GM23338 (cell line): Measurements from ENCODE around the gene CCDC27. TPM values are rescaled to one million over a fixed set of nuclear protein-coding genes. Genes with fewer than 3 reads are reported as not detected.

Experiments
- ATAC-seq: fragments of 200-7000 bp; cut with Tn5 transposase; 3 replicates; pipeline ENCODE4 v1.9.1; 2020
- DNase-seq: peaks from one replicate; pipeline ENCODE4 v3.0.0-alpha.2; 2015; ENCODE audit warnings: low spot score
- H2AFZ ChIP-seq: fragments of 200-600 bp; sonication (generic); 2 replicates; pipeline ENCODE4 v1.8.0; 2016; ENCODE audit warnings: antibody characterized with exemption, mild to moderate bottlenecking, moderate library complexity
- H3F3A ChIP-seq: fragments of 200-600 bp; sonication (generic); replicated peaks from 2 replicates; pipeline ENCODE4 v1.8.0; 2017; ENCODE audit warnings: antibody characterized with exemption, mixed run types, low read depth
- H3K27ac ChIP-seq: fragments of 200-600 bp; sonication (generic); 2 replicates; pipeline ENCODE4 v1.6.1; 2016; ENCODE audit warnings: low read depth
- H3K27me3 ChIP-seq: fragments of 200-600 bp; sonication (generic); 2 replicates; pipeline ENCODE4 v1.8.0; 2016; ENCODE audit warnings: mild to moderate bottlenecking, mixed run types, moderate library complexity; ENCODE audit not compliant: insufficient read depth
- H3K36me3 ChIP-seq: fragments of 200-600 bp; sonication (generic); 2 replicates; pipeline ENCODE4 v1.8.0; 2016; ENCODE audit warnings: mild to moderate bottlenecking; ENCODE audit not compliant: insufficient read depth
- H3K4me1 ChIP-seq: fragments of 200-600 bp; sonication (generic); 2 replicates; pipeline ENCODE4 v1.8.0; 2016; ENCODE audit warnings: mild to moderate bottlenecking, moderate library complexity; ENCODE audit not compliant: insufficient read depth
- H3K4me2 ChIP-seq: fragments of 200-600 bp; sonication (generic); 2 replicates; pipeline ENCODE4 v1.7.1; 2017; ENCODE audit warnings: mixed run types
- H3K4me3 ChIP-seq: fragments of 200-600 bp; sonication (generic); 2 replicates; pipeline ENCODE4 v1.6.1; 2016; ENCODE audit warnings: mixed run types
- H3K79me2 ChIP-seq: fragments of 200-600 bp; sonication (generic); replicated peaks from 2 replicates; pipeline ENCODE4 v1.8.0; 2017; ENCODE audit warnings: mild to moderate bottlenecking; ENCODE audit not compliant: insufficient read depth
- H3K9me2 ChIP-seq: fragments of 200-600 bp; sonication (generic); 2 replicates; pipeline ENCODE4 v1.8.0; 2017; ENCODE audit not compliant: insufficient read depth
- H4K20me1 ChIP-seq: fragments of 200-600 bp; sonication (generic); replicated peaks from 2 replicates; pipeline ENCODE4 v1.8.0; 2017; ENCODE audit warnings: mild to moderate bottlenecking; ENCODE audit not compliant: insufficient read depth
- H3K27ac Mint-ChIP-seq: 2 replicates; pipeline ENCODE4 v1.8.0; 2020; ENCODE audit warnings: inconsistent platforms, mild to moderate bottlenecking, moderate library complexity, mixed read lengths
- H3K27me3 Mint-ChIP-seq: 3 replicates; pipeline ENCODE4 v1.8.0; 2022; ENCODE audit warnings: low read depth, mild to moderate bottlenecking, moderate library complexity, mixed read lengths, inconsistent platforms; ENCODE audit not compliant: insufficient read depth, poor library complexity
- H3K36me3 Mint-ChIP-seq: 3 replicates; pipeline ENCODE4 v1.8.0; 2021; ENCODE audit warnings: low read depth, mild to moderate bottlenecking, inconsistent platforms, moderate library complexity, mixed read lengths
- H3K4me1 Mint-ChIP-seq: 3 replicates; pipeline ENCODE4 v1.8.0; 2020; ENCODE audit warnings: mild to moderate bottlenecking, inconsistent platforms, mixed read lengths
- H3K4me3 Mint-ChIP-seq: 3 replicates; pipeline ENCODE4 v1.8.0; 2021; ENCODE audit warnings: moderate library complexity, mild to moderate bottlenecking, inconsistent platforms, mixed read lengths
- H3K9me3 Mint-ChIP-seq: 3 replicates; pipeline ENCODE4 v1.8.0; 2020; ENCODE audit warnings: moderate library complexity, mild to moderate bottlenecking, inconsistent platforms, mixed read lengths
- CREB1 ChIP-seq: fragments of 250-450 bp; sonication (Bioruptor Pico); IDR thresholded peaks from 2 replicates; pipeline ENCODE4 v1.5.0; 2020; ENCODE audit warnings: low read depth, mild to moderate bottlenecking, moderate library complexity
- EZH2 ChIP-seq: fragments of 200-600 bp; sonication (generic); IDR thresholded peaks from one replicate; pipeline ENCODE4 v1.8.0; 2017; ENCODE audit warnings: antibody characterized with exemption, mild to moderate bottlenecking, low read depth; ENCODE audit not compliant: unreplicated experiment
- EZH2phosphoT487 ChIP-seq: fragments of 200-600 bp; sonication (generic); IDR thresholded peaks from one replicate; pipeline ENCODE4 v1.8.1; 2018; ENCODE audit warnings: antibody characterized with exemption; ENCODE audit not compliant: unreplicated experiment
- JUNB ChIP-seq: IDR thresholded peaks from one replicate; pipeline ENCODE4 v1.6.1; 2016; ENCODE audit warnings: antibody characterized with exemption; ENCODE audit not compliant: unreplicated experiment
- NANOG ChIP-seq: IDR thresholded peaks from 2 replicates; pipeline ENCODE4 v1.6.1; 2016; ENCODE audit warnings: antibody characterized with exemption, borderline replicate concordance
- POLR2AphosphoS5 ChIP-seq: IDR thresholded peaks from 2 replicates; pipeline ENCODE4 v1.6.1; 2016; ENCODE audit warnings: antibody characterized with exemption, low read depth
- REST ChIP-seq: IDR thresholded peaks from one replicate; pipeline ENCODE4 v1.6.1; 2018; ENCODE audit warnings: antibody characterized with exemption; ENCODE audit not compliant: unreplicated experiment
- STAT1 ChIP-seq: IDR thresholded peaks from one replicate; pipeline ENCODE4 v1.6.1; 2016; ENCODE audit warnings: antibody characterized with exemption; ENCODE audit not compliant: unreplicated experiment
- ZNF114 ChIP-seq: fragments of 250-450 bp; sonication (Bioruptor Pico); IDR thresholded peaks from 2 replicates; pipeline ENCODE4 v1.5.0; 2020; ENCODE audit warnings: mild to moderate bottlenecking, moderate library complexity
- ZNF331 ChIP-seq: fragments of 250-450 bp; sonication (Bioruptor Pico); IDR thresholded peaks from 2 replicates; pipeline ENCODE4 v1.5.0; 2020; ENCODE audit warnings: low read depth, mild to moderate bottlenecking, moderate library complexity
- polyA plus RNA-seq: library from polyadenylated mRNA; unstranded; fragments of >200 nt; fragmentation: Nextera tagmentation; extraction: Ambion mirVana; gene quantifications from 2 replicates; pipeline ENCODE4 v1.2.1, GENCODE V29; 2016
- total RNA-seq: library from RNA; depleted of rRNA; stranded (reverse); fragments of >200 nt; shearing (Covaris generic); gene quantifications from 2 replicates; pipeline ENCODE4 v1.2.3, GENCODE V29; 2014
- TF ChIP-seq, protein P1 (sequence below): fragments of 250-450 bp; sonication (Bioruptor Pico); IDR thresholded peaks from 2 replicates; pipeline ENCODE4 v1.5.0; 2020; ENCODE audit warnings: mild to moderate bottlenecking, moderate library complexity
- TF ChIP-seq, protein P2 (sequence below): IDR thresholded peaks from 2 replicates; pipeline ENCODE4 v1.6.1; 2016; ENCODE audit warnings: antibody characterized with exemption
- TF ChIP-seq, protein P3 (sequence below), 2 experiments: fragments of 200-600 bp in 1 of 2; sonication (generic) in 1 of 2; conservative IDR thresholded peaks; 2 replicates each; pipeline versions ENCODE4 v1.5.1 to v1.6.1; 2016 to 2017; ENCODE audit warnings: antibody characterized with exemption in 2 of 2, low read depth in 2 of 2, mild to moderate bottlenecking in 2 of 2, moderate library complexity in 1 of 2

CCDC27 gene
- total and polyA plus RNA-seq, 2 experiments from 2014 or later: 0.18 to 0.45 TPM

DNA sequence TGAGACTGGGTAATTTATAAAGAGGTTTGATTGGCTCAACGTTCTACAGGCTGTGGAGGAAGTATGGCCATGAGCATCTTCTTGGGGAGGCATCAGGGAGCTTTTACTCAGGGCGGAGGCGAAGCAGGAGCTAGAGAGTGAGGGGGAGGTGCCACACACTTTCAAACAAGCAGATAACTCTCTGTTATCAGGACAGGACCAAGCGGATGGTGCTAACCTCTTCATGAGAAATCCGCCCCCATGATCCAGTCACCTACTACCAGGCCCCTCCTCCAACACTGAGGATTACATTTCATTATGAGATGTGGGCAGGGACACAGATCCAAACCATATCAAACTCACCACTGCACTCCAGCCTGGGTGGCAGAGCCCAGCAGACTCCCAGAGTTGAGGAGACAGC is 55.5 kb downstream of the CCDC27 start (continued):
- TF ChIP-seq EZH2phosphoT487: no peak
- no peak for TF ChIP-seq REST

DNA sequence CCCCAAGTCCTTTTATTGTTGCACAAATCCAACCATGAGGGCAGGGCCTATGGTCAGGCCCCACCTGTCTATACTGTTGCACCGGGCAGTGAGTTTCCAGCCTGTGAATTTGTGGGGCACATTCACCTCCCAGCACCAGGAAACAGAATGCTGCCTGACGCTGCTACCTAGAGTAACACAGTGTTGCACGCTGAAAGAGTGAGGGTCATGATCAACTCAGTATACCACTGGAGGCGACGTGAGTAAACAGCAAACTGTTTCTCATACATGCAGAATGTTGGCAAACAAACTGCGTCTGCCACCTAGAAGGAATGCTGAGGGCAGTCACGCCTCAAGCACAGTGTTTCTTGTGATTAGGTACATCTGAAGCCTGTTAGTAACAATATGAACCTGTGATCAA is 57.4 kb downstream of the CCDC27 start:
- no peaks in the 10 kb centered on the region for H3K27me3 ChIP-seq
- no peak overlapping the region for H3K4me2 ChIP-seq
- H3K4me3 Mint-ChIP-seq: no peak overlapping the region
- peaks cover 11% of the 10 kb centered on the region for H3K36me3 Mint-ChIP-seq
- no peaks in the 10 kb centered on the region for H3K4me1 ChIP-seq
- no peak overlapping the region for H3K27ac Mint-ChIP-seq
- H3K79me2 ChIP-seq: no peaks in the 10 kb centered on the region
- H3K27me3 Mint-ChIP-seq: peaks cover under 1% of the 10 kb centered on the region
- H3K4me3 ChIP-seq: no peak overlapping the region
- H3K4me1 Mint-ChIP-seq: peaks cover 6% of the 10 kb centered on the region
- no peak overlapping the region for H3K27ac ChIP-seq
- H3K36me3 ChIP-seq: no peaks in the 10 kb centered on the region
- H2AFZ ChIP-seq: no peak overlapping the region
- no peak for ATAC-seq
- H3K9me3 Mint-ChIP-seq: peaks cover 50% of the 10 kb centered on the region
- no peaks in the 10 kb centered on the region for H3K9me2 ChIP-seq
- DNase-seq: no peak
- no peaks in the 10 kb centered on the region for H3F3A ChIP-seq
- H4K20me1 ChIP-seq: no peaks in the 10 kb centered on the region
- TF ChIP-seq ZNF331 (CRISPR knock-in tag): no peak
- TF ChIP-seq JUNB: no peak
- no peak for TF ChIP-seq EZH2phosphoT487
- no peak for TF ChIP-seq CREB1
- TF ChIP-seq, protein P1, sequence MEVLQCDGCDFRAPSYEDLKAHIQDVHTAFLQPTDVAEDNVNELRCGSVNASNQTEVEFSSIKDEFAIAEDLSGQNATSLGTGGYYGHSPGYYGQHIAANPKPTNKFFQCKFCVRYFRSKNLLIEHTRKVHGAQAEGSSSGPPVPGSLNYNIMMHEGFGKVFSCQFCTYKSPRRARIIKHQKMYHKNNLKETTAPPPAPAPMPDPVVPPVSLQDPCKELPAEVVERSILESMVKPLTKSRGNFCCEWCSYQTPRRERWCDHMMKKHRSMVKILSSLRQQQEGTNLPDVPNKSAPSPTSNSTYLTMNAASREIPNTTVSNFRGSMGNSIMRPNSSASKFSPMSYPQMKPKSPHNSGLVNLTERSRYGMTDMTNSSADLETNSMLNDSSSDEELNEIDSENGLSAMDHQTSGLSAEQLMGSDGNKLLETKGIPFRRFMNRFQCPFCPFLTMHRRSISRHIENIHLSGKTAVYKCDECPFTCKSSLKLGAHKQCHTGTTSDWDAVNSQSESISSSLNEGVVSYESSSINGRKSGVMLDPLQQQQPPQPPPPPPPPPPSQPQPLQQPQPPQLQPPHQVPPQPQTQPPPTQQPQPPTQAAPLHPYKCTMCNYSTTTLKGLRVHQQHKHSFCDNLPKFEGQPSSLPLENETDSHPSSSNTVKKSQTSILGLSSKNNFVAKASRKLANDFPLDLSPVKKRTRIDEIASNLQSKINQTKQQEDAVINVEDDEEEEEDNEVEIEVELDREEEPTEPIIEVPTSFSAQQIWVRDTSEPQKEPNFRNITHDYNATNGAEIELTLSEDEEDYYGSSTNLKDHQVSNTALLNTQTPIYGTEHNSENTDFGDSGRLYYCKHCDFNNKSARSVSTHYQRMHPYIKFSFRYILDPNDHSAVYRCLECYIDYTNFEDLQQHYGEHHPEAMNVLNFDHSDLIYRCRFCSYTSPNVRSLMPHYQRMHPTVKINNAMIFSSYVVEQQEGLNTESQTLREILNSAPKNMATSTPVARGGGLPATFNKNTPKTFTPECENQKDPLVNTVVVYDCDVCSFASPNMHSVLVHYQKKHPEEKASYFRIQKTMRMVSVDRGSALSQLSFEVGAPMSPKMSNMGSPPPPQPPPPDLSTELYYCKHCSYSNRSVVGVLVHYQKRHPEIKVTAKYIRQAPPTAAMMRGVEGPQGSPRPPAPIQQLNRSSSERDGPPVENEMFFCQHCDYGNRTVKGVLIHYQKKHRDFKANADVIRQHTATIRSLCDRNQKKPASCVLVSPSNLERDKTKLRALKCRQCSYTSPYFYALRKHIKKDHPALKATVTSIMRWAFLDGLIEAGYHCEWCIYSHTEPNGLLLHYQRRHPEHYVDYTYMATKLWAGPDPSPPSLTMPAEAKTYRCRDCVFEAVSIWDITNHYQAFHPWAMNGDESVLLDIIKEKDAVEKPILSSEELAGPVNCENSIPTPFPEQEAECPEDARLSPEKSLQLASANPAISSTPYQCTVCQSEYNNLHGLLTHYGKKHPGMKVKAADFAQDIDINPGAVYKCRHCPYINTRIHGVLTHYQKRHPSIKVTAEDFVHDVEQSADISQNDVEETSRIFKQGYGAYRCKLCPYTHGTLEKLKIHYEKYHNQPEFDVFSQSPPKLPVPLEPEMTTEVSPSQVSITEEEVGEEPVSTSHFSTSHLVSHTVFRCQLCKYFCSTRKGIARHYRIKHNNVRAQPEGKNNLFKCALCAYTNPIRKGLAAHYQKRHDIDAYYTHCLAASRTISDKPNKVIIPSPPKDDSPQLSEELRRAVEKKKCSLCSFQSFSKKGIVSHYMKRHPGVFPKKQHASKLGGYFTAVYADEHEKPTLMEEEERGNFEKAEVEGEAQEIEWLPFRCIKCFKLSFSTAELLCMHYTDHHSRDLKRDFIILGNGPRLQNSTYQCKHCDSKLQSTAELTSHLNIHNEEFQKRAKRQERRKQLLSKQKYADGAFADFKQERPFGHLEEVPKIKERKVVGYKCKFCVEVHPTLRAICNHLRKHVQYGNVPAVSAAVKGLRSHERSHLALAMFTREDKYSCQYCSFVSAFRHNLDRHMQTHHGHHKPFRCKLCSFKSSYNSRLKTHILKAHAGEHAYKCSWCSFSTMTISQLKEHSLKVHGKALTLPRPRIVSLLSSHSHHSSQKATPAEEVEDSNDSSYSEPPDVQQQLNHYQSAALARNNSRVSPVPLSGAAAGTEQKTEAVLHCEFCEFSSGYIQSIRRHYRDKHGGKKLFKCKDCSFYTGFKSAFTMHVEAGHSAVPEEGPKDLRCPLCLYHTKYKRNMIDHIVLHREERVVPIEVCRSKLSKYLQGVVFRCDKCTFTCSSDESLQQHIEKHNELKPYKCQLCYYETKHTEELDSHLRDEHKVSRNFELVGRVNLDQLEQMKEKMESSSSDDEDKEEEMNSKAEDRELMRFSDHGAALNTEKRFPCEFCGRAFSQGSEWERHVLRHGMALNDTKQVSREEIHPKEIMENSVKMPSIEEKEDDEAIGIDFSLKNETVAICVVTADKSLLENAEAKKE: no peak
- no peak for TF ChIP-seq EZH2
- TF ChIP-seq, protein P2, sequence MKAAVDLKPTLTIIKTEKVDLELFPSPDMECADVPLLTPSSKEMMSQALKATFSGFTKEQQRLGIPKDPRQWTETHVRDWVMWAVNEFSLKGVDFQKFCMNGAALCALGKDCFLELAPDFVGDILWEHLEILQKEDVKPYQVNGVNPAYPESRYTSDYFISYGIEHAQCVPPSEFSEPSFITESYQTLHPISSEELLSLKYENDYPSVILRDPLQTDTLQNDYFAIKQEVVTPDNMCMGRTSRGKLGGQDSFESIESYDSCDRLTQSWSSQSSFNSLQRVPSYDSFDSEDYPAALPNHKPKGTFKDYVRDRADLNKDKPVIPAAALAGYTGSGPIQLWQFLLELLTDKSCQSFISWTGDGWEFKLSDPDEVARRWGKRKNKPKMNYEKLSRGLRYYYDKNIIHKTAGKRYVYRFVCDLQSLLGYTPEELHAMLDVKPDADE: no peak
- TF ChIP-seq, protein P3, sequence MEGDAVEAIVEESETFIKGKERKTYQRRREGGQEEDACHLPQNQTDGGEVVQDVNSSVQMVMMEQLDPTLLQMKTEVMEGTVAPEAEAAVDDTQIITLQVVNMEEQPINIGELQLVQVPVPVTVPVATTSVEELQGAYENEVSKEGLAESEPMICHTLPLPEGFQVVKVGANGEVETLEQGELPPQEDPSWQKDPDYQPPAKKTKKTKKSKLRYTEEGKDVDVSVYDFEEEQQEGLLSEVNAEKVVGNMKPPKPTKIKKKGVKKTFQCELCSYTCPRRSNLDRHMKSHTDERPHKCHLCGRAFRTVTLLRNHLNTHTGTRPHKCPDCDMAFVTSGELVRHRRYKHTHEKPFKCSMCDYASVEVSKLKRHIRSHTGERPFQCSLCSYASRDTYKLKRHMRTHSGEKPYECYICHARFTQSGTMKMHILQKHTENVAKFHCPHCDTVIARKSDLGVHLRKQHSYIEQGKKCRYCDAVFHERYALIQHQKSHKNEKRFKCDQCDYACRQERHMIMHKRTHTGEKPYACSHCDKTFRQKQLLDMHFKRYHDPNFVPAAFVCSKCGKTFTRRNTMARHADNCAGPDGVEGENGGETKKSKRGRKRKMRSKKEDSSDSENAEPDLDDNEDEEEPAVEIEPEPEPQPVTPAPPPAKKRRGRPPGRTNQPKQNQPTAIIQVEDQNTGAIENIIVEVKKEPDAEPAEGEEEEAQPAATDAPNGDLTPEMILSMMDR (conservative IDR thresholded peaks at IDR 0.05; ENCODE audit: low read depth in 2 of 2): no peak
- TF ChIP-seq STAT1: no peak
- TF ChIP-seq NANOG: no peak
- no peak for TF ChIP-seq POLR2AphosphoS5
- TF ChIP-seq ZNF114 (CRISPR knock-in tag): no peak
